Superior temporal gyrus (tissue), 1 donor: Measurements from ENCODE around the gene NUDT3.
"Not testable (repeated sequence)": the region's sequence is repeated elsewhere in the genome, so short reads cannot be mapped to it uniquely, and the experiment has no call there.

Experiments used
- DNase-seq: peaks from one replicate; pipeline ENCODE4 v3.0.0-alpha.2; 2016; ENCODE audit errors: extremely low spot score

Gene NUDT3

DNA sequence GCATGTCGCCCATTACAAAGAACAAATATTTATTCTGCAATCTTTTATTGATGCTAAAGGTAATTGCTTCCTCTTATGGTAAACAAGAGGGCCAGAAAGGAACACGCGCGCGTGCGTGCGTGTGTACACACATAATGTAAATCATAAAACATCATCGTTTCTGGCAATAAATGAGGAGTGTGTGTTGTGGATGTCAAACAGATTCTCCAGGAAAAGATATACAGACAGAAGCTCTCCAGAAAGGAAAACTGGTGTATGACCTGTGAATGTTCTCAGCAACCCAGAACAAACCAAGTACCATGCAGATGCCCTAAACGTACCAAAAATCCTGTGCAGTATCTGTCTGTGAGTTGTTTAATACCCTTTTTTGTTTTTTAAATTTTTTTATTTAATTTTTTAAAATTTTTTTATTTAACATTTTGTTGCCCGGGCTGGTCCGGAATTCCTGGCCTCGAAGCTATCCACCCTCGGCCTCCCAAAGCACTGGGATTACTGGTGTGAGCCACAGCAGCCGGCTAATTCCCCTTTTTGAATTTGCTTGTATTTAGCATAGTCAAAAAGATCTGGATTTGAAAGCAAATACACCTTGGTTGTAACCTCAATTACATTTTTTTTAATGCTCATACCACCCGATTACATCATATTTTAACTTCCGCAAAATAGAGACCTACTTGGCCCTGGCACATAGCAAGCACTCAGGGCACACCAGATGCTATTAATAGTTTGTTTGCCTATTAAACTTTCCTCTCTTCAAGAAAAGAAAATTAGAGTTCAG is 909 bp upstream of the NUDT3 start:
- peak; percentile 66 for DNase-seq

DNA sequence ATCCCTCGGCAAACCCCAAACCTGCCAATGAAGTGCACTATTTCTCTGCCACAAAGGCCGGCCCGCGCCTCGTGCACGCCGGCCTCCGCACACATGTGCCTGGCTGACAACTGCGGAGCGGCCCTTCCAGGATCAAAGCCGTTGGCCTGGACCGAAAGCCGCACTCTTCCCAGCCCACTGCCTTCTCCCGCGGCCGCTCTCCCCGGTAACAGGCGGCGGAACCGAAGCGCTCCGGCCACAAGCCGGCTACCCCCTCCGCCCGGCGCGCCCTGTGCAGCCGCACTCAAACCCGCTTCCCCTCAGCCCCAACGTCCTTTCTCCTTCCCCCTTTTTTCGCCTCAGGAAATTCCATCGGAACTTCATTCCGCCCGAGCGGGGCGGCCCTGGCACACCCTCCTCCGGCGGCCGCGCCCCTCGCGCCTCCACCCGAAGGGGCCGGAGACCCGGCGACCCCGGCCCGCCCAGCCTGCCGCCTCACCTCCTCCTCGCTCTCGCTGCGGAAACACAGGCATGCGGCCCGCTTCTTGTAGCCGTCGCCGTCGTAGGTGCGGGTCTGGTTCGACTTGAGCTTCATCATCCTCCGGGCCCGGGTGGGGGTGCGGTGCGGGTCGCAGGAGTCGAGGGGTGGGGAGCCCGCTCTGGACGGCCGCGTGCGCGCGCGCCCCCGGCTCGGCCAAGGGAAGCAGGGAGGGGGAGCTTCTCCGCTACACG is 528 bp downstream of the NUDT3 start:
- DNase-seq, result peak; percentile 53

DNA sequence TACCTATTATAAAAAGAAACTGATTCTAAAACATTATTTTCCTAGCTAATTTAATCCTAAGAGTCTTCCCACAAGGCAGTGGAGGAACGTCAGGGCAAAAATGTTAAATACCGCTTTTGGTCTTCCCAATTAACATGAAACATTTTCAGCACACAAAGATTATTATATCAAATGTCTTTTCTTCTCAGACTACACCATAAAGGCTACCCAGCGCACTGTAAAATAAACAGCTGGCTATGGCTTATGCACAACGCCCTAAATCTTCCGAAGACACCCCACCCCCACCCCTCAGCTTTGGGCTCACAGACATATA is 1.0 kb downstream of the NUDT3 start:
- no peak for DNase-seq

- peak; percentile 71 for DNase-seq
Observed at GRCh38 chr6:34390531-34391472, 1.7 kb downstream of the NUDT3 start.

DNA sequence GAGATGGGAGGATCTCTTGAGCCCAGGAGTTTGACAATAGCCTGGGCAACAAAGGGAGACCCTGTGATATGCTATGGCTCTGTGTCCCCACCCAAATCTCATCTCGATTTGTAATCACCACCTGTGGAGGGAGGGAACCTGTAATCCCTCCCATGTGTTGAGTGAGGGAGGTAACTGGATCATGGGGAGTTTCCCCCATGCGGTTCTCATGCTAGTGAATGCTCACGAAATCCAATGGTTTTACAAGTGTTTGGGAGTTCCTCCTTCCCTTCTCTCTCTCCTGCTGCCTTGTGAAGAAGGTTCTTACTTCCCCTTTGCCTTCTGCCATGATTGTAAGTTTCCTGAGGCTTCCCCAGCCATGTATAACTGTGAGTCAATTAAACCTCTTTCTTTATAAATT is 3.4 kb downstream of the NUDT3 start:
- no peak for DNase-seq

- DNase-seq, result no peak
Observed at GRCh38 chr6:34388421-34388820, 4.0 kb downstream of the NUDT3 start.

DNA sequence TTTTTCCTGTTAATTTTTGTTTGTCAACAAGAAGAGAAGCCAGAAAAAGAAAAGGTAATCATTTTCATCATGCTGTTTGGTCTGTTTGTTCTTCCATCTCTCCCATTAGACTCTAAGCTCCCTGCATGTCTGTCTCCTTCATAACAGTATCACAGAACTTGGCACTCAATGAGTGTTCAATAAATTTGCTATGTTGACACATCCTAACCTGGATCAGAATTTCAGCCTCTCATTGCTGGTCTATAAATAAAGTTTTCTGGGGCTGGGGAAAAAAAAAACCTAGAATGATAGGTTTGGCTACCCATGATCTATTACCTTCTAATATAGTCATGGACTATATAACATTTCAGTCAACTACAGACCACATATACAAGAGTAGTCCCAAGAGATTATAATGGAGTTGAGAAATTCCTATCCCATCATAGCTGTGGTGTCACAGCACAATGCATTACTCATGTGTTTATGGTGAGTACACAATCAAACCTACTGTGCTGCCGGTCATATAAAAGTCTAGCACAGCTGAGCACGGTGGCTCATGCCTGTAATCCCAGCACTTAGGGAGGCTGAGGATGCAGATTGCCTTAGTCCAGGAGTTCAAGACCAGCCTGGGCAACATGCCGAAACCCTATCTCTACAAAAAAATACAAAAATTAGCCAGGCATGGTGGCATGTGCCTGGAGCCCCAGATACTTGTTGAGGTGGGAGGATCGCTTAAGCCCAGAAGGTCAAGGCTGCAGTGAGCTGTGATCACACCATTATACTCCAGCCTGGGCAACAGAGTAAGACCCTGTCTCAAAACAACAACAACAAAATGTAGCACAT is 5.9 kb downstream of the NUDT3 start:
- no peak for DNase-seq

- no peak for DNase-seq
Observed at GRCh38 chr6:34385793-34386195, 6.7 kb downstream of the NUDT3 start.

DNA sequence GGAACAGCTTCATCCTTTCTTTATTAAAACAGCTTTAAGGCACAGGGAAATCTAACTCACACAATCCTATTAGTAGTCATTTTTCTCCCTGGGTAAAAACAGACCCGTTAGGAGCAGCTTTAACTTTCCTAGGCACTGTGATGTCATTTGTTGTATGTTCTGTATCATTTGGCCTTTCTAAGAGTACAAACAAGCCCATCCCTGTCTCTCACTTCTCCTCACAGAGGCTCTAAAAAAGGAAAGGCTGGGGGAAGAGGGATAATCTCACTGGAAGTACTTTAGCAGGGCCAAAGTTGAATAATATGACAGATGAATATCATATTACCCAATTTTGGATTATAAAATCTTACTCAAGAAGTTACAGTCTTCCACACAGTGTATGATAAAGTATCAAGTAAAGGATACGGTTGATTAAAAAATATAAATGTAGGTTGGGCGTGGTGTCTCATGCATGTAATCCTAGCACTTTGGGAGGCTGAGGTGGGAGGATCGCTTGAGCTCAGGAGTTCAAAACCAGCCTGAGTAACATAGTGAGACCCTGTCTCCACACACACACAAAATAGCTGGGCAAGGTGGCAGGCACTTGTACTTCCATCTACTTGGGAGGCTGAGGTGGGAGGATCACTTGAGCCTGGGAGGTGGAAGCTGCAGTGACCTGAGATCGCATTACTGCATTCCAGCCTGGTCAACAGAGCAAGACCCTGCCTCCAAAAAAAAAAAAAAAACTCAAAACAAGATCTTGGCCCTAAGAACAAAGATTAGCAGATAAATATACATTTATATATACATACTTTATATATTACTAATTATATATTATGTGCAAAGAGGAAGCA is 7.9 kb downstream of the NUDT3 start:
- DNase-seq, result peak; percentile 37

- peak; percentile 46 for DNase-seq
Observed at GRCh38 chr6:34383656-34384320, 8.7 kb downstream of the NUDT3 start.

DNA sequence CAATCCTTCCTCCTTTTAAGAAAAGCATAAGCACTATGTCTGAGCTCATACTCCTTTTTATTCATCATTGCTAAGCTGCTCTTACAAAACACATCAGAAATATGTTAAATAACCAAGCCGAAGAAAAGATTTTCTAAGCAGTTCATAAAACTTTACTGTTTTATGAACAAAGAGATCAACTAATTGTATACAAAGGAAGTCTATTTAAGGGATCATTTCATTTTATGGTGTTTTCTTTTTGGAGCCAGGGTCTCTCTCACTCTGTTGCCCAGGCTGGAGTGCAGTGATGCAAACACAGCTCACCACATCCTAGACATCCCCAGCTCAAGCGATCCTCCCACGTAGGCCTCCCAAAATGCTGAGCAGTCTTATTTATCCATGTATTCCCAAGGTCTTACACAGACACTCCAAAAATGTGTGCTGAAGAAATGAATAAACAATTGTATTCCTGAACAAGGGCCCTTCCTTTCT is 9.3 kb downstream of the NUDT3 start:
- peak; percentile 60 for DNase-seq

GRCh38 chr6:34381081-34381480 is 11.4 kb downstream of the NUDT3 start:
- DNase-seq, result no peak

DNA sequence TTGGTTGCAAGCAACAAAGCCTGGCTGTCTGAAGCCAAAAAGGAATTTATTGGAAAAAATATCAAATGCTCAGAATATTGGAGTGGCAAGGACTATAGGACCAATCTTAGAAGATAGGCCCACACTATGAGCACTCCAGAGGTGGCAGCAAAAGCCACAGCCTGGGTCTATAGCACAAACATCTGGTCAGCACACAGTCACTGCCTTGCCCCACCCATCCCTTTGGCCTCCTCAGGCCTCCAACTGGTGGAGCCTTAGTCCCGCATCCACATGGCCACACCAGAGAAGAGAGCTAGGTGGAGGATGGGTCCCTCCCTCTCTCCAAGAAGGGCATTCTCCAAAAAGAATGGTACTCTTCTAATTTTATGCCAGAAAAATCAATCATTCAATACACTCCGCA is 14.0 kb downstream of the NUDT3 start:
- DNase-seq, result no peak

DNA sequence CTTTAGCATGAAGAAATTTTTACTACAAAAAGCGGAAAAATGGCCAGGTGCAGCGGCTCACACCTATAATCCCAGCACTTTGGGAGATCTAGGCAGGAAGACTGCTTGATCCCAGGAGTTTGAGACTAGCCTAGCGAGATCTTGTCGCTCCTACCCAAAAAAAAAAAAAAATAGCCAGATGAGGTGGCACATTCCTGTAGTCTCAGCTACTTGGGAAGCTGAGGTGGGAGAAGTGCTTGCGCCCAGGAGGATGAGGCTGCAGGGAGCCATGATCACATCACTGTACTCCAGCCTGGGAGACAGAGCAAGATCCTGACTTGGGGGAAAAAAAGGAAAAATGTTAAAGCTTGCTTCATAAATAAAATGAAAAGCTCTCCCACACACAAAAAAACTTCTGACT is 14.5 kb downstream of the NUDT3 start:
- no peak for DNase-seq

GRCh38 chr6:34377571-34377970 is 14.9 kb downstream of the NUDT3 start:
- not testable (repeated sequence) for DNase-seq

DNA sequence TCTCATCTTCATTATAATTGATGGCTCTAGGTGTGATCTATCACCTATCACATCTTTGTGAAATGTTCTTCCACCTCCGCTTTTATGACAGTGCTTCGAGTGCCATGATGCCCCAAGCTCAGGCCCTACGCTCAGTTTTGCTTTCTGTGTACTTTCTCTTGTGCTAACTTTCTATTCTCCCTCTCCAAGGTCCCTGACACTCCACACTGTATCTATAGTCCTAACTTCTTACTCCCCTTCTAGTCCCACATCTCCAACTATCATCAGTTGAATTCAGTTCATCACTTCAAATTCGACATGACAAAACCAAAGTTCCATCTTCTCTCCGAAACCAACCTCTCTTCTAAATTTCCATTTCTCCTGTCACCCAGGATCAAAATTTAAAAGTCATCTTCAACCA is 16.6 kb downstream of the NUDT3 start:
- DNase-seq, result no peak

- no peak for DNase-seq
Observed at GRCh38 chr6:34374508-34374907, 18.0 kb downstream of the NUDT3 start.

GRCh38 chr6:34374069-34374468 is 18.4 kb downstream of the NUDT3 start:
- no peak for DNase-seq

GRCh38 chr6:34373511-34373910 is 19.0 kb downstream of the NUDT3 start:
- DNase-seq, result no peak

GRCh38 chr6:34371865-34372264 is 20.6 kb downstream of the NUDT3 start:
- DNase-seq, result not testable (repeated sequence)
